Measurements from ENCODE around the gene MYRIP.

GRCh38 chr3:40071683-40072238 is 262.4 kb downstream of the MYRIP start:
- TF ChIP-seq CTCF (IDR thresholded peaks at IDR 0.05) (no peak), POLR2A (IDR thresholded peaks at IDR 0.05) (no peak)
